Pericardium fibroblast (primary cell): ENCODE data around the gene GPR31. TPM values are rescaled to one million over a fixed set of nuclear protein-coding genes. Genes with fewer than 3 reads are reported as not detected.

Experiments
- total RNA-seq: library from RNA; depleted of rRNA; stranded (reverse); fragments of >200 nt; gene quantifications from 2 replicates; pipeline ENCODE4 v1.2.3, GENCODE V29; 2015

The GPR31 gene
- total RNA-seq, result not detected in 2 replicates

GRCh38 chr6:167157863-167158262, at the start of gene GPR31:
GPR31 (minus strand) TSS chr6:167157980; CDS start chr6:167157831, 149 bp downstream.

GRCh38 chr6:167122827-167123657, 34.7 kb downstream of the GPR31 start, which contains the start of gene CCR6:
CCR6 (plus strand) TSS chr6:167123096; CDS start chr6:167136135, 13,039 bp downstream.

Other genes with a start within 250 kb of the GPR31 start
- gene RNASET2, start 201.4 kb downstream of the GPR31 start, total RNA-seq, result 24.5 and 31.3 TPM in 2 replicates
- gene CEP43, start 158.6 kb downstream of the GPR31 start, total RNA-seq, result 3.2 and 9.6 TPM in 2 replicates
- gene CCR6, start 34.9 kb downstream of the GPR31 start, total RNA-seq, result not detected in 2 replicates
- not detected in 2 replicates for gene UNC93A, start 133.3 kb upstream of the GPR31 start, total RNA-seq
- gene TTLL2, start 167.1 kb upstream of the GPR31 start, total RNA-seq, result not detected in 2 replicates